Amniotic epithelial cell (primary cell): ENCODE measurements around the gene AATK.

Source experiments
- DNase-seq: peaks from one replicate; pipeline ENCODE4 v3.0.0-alpha.2; 2010; ENCODE audit warnings: low read depth

The AATK gene

GRCh38 chr17:81196505-81197408 is 30.7 kb upstream of the AATK start:
- no peak for DNase-seq

GRCh38 chr17:81195941-81196495 is 30.0 kb upstream of the AATK start:
- no peak for DNase-seq

- no peak for DNase-seq
These were observed 29.2 kb upstream of the AATK start for GRCh38 chr17:81194941-81195901.

GRCh38 chr17:81194225-81194760 is 28.3 kb upstream of the AATK start:
- no peak for DNase-seq

GRCh38 chr17:81193470-81194224 is 27.6 kb upstream of the AATK start:
- peak; percentile 33 for DNase-seq

GRCh38 chr17:81193051-81193410 is 27.0 kb upstream of the AATK start:
- DNase-seq: no peak

GRCh38 chr17:81192386-81193050 is 26.5 kb upstream of the AATK start:
- DNase-seq: no peak

GRCh38 chr17:81191646-81192045 is 25.6 kb upstream of the AATK start:
- no peak for DNase-seq

- no peak for DNase-seq
These were observed 25.1 kb upstream of the AATK start for GRCh38 chr17:81191116-81191515.

GRCh38 chr17:81190591-81190990 is 24.6 kb upstream of the AATK start:
- DNase-seq: no peak

- no peak for DNase-seq
These were observed 23.9 kb upstream of the AATK start for GRCh38 chr17:81189670-81190530.

- DNase-seq: no peak
These were observed 23.0 kb upstream of the AATK start for GRCh38 chr17:81189016-81189415.

- no peak for DNase-seq
These were observed 22.4 kb upstream of the AATK start for GRCh38 chr17:81188491-81188840.

- DNase-seq: no peak
These were observed 21.8 kb upstream of the AATK start for GRCh38 chr17:81187586-81188490.

GRCh38 chr17:81187120-81187519 is 21.1 kb upstream of the AATK start:
- DNase-seq: no peak

- DNase-seq: no peak
These were observed 20.2 kb upstream of the AATK start for GRCh38 chr17:81186203-81186602.

- no peak for DNase-seq
These were observed 18.5 kb upstream of the AATK start for GRCh38 chr17:81184555-81184954.

- no peak for DNase-seq
These were observed 17.8 kb upstream of the AATK start for GRCh38 chr17:81183807-81184206.

GRCh38 chr17:81183316-81183715 is 17.3 kb upstream of the AATK start:
- no peak for DNase-seq
